OCI-LY3 (cell line): ENCODE results near the gene PREP.

ENCODE experiments used
- CTCF ChIP-seq: fragments of 200-600, 300-600 bp; sonication (generic); IDR thresholded peaks from 2 replicates; pipeline ENCODE4 v1.5.1; 2014; ENCODE audit warnings: antibody characterized with exemption, low read length, low read depth
- EZH2phosphoT487 ChIP-seq: fragments of 200-600 bp; shearing (Covaris generic); IDR thresholded peaks from 2 replicates; pipeline ENCODE4 v1.6.1; 2018; ENCODE audit warnings: antibody characterized with exemption, mixed run types, low read depth

GRCh38 chr6:105251689-105252088 lies 151.2 kb downstream of the PREP start:
- TF ChIP-seq CTCF: no peak
- no peak for TF ChIP-seq EZH2phosphoT487
